Measurements from ENCODE around the gene LDHD.
"Not testable (repeated sequence)": the region's sequence is repeated elsewhere in the genome, so short reads cannot be mapped to it uniquely, and the experiment has no call there.

DNA sequence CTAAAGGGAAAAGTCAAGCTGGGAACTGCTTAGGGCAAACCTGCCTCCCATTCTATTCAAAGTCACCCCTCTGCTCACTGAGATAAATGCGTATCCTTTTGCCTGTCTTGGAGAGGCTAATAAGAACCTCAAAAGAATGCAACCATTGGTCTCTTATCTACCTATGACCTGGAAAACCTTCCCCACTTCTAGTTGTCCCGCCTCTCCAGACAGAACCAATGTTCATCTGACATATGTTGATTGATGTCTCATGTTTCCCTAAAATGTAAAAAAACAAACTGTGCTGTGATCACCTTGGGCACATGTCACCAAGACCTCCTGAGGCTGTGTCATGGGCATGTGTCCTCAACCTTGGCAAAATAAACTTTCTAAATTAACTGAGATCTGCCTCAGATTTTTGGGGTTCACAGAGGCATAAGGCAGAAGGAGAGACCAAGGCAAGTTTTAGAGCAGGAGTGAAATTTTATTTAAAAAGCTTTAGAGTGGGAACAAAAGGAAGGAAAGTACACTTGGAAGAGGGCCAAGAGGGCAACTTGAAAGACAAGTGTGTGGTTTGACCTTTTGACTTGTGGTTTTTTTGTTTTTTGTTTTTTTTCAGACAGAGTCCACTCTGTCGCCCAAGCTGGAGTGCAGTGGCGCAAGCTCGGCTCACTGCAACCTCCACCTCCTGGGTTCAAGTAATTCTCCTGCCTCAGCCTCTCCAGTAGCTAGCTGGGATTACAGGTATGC, 13.0 kb upstream of the LDHD start:
- TF ChIP-seq, protein P1, sequence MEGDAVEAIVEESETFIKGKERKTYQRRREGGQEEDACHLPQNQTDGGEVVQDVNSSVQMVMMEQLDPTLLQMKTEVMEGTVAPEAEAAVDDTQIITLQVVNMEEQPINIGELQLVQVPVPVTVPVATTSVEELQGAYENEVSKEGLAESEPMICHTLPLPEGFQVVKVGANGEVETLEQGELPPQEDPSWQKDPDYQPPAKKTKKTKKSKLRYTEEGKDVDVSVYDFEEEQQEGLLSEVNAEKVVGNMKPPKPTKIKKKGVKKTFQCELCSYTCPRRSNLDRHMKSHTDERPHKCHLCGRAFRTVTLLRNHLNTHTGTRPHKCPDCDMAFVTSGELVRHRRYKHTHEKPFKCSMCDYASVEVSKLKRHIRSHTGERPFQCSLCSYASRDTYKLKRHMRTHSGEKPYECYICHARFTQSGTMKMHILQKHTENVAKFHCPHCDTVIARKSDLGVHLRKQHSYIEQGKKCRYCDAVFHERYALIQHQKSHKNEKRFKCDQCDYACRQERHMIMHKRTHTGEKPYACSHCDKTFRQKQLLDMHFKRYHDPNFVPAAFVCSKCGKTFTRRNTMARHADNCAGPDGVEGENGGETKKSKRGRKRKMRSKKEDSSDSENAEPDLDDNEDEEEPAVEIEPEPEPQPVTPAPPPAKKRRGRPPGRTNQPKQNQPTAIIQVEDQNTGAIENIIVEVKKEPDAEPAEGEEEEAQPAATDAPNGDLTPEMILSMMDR (IDR thresholded peaks at IDR 0.05; ENCODE audit: low read length) = not testable (repeated sequence)
- TF ChIP-seq EZH2phosphoT487 (IDR thresholded peaks at IDR 0.05; ENCODE audit: low read length); EZH2 (optimal IDR thresholded peaks at IDR 0.05; ENCODE audit: low read depth, low read length): not testable (repeated sequence)

Data from MM.1S (cell line).